K562 (cell line): Measurements from ENCODE around the gene WDR18. TPM values are rescaled to one million over a fixed set of nuclear protein-coding genes. Genes with fewer than 3 reads are reported as not detected.
A peak's percentile ranks its signal among the peaks of the same experiment; 100 is the strongest.

Source experiments
- ARID3B ChIP-seq: fragments of 250-450 bp; sonication (Bioruptor Pico); IDR thresholded peaks from 2 replicates; pipeline ENCODE4 v1.4.0; 2020; ENCODE audit warnings: borderline replicate concordance
- CBX1 ChIP-seq: sonication (generic); IDR thresholded peaks from 2 replicates; pipeline ENCODE4 v1.6.1; 2016; ENCODE audit warnings: antibody characterized with exemption, low read depth, mild to moderate bottlenecking
- CHD7 ChIP-seq: fragments of 200-600 bp; sonication (generic); IDR thresholded peaks from one replicate; pipeline ENCODE4 v1.6.1; 2012; ENCODE audit warnings: mild to moderate bottlenecking, low read depth, low read length, inconsistent platforms
- ETV5 ChIP-seq: sonication (generic); formaldehyde crosslinking; IDR thresholded peaks from 2 replicates; pipeline ENCODE4 v1.4.0; 2020; ENCODE audit warnings: low read depth, mild to moderate bottlenecking, missing genetic modification reagents
- GATAD2B ChIP-seq: fragments of 450-650 bp; IDR thresholded peaks from 2 replicates; pipeline ENCODE4 v1.6.1; 2017; ENCODE audit warnings: mild to moderate bottlenecking, borderline replicate concordance
- SPI1 ChIP-seq: IDR thresholded peaks from 2 replicates; pipeline ENCODE4 v1.6.1; 2011; ENCODE audit warnings: low read depth, low read length, control low read depth, borderline replicate concordance
- SRSF9 ChIP-seq: fragments of 200-400 bp; formaldehyde crosslinking; IDR thresholded peaks from 2 replicates; pipeline ENCODE4 v1.6.1; 2017; ENCODE audit warnings: low read depth, low read length, borderline replicate concordance
- TEAD4 ChIP-seq, 2 experiments: sonication (generic) in 1 of 2; formaldehyde crosslinking in 1 of 2; IDR thresholded peaks; 2 replicates each; pipeline versions ENCODE4 v1.6.1 to v1.8.0; 2012 to 2022; ENCODE audit warnings: borderline replicate concordance in 1 of 2, inconsistent platforms in 1 of 2, low read length in 1 of 2, mild to moderate bottlenecking in 1 of 2, missing genetic modification reagents in 1 of 2
- ZNF274 ChIP-seq: IDR thresholded peaks from 2 replicates; pipeline ENCODE4 v1.6.1; 2011; ENCODE audit warnings: low read depth, mild to moderate bottlenecking, low read length, moderate library complexity, borderline replicate concordance
- ZNF639 ChIP-seq, 2 experiments: fragments of 200-800 bp in 1 of 2; sonication (Bioruptor generic) in 1 of 2; sonication (generic) in 1 of 2; formaldehyde crosslinking in 1 of 2; IDR thresholded peaks in 1 of 2; conservative IDR thresholded peaks in 1 of 2; 2 replicates each; pipeline versions ENCODE4 v1.5.0 to v1.6.1; 2016 to 2020; ENCODE audit warnings: missing compliant biosample characterization in 1 of 2, missing genetic modification characterization in 1 of 2, missing genetic modification reagents in 1 of 2
- polyA plus RNA-seq, 8 experiments: library from polyadenylated mRNA; depleted of rRNA in 4 of 8; stranded (reverse) in 5 of 8; unstranded in 3 of 8; fragments of >200 nt; fragmentation: Nextera tagmentation in 2 of 8; fragmentation: Illumina TruSeq in 1 of 8; extraction: Ambion mirVana in 2 of 8; extraction: Trizol in 1 of 8; gene quantifications; 2 replicates each; pipeline versions ENCODE4 v1.2.1 to v1.2.3, GENCODE V29; 2011 to 2014; ENCODE audit warnings: inconsistent platforms in 1 of 8, missing spikeins in 1 of 8
- total RNA-seq, 7 experiments: library from RNA; depleted of rRNA in 6 of 7; stranded (reverse); fragments of >200 nt in 6 of 7; fragmentation: Illumina TruSeq in 2 of 7; extraction: Trizol in 2 of 7; gene quantifications; 2 replicates each; pipeline versions ENCODE4 v1.2.1 to v1.2.3, GENCODE V29; 2011 to 2021; ENCODE audit warnings: low replicate concordance in 1 of 7

The WDR18 gene
- total and polyA plus RNA-seq, 9 of the 15 experiments (the other 6 are each of a cell fraction or from before 2014, with no cell fraction given), result 0.65 to 181 (median 30.1) TPM

- TF ChIP-seq CHD7, result no peak
- no peak for TF ChIP-seq ARID3B (CRISPR knock-in tag)
- 0 out of 4 replicates have a peak, but pooled peaks of 1 of the 2 experiments have one; percentile 50 for TF ChIP-seq ZNF639 (CRISPR knock-in tag; conservative IDR thresholded peaks at IDR 0.05 in 1 of 2, IDR thresholded peaks at IDR 0.05 in 1 of 2)
- TF ChIP-seq SPI1, result peak; percentile 49; the same call in 1 of the 2 replicates
- peak; percentile 63 for TF ChIP-seq TEAD4 (IDR thresholded peaks at IDR 0.05; ENCODE audit: low read length)
- TF ChIP-seq TEAD4 (CRISPR knock-in tag; IDR thresholded peaks at IDR 0.05; ENCODE audit: borderline replicate concordance), result no peak
- 0 out of 2 replicates have a peak, but pooled peaks have one; percentile 62 for TF ChIP-seq ETV5
- no peak for TF ChIP-seq ZNF274
- peak; percentile 78 for TF ChIP-seq CBX1
- no peak for TF ChIP-seq SRSF9
- peak; percentile 15; the same call in 1 of the 2 replicates for TF ChIP-seq GATAD2B
Observed at GRCh38 chr19:1028062-1028926, 44.1 kb downstream of the WDR18 start (continued).
